A549 (cell line): ENCODE data around the gene RNF2.

Source experiments
- BHLHE40 ChIP-seq: IDR thresholded peaks from 2 replicates; pipeline ENCODE4 v1.6.1; 2012; ENCODE audit warnings: low read depth, low read length, inconsistent platforms
- CEBPB ChIP-seq, 2 experiments: fragments of >200 bp in 1 of 2; sonication (Bioruptor Twin) in 1 of 2; formaldehyde crosslinking in 1 of 2; IDR thresholded peaks; 2 replicates each; pipeline ENCODE4 v1.6.1; 2012 to 2016
- CTCF ChIP-seq: fragments of >200 bp; sonication (Bioruptor Twin); formaldehyde crosslinking; IDR thresholded peaks from 3 replicates; pipeline ENCODE4 v1.5.1; 2016
- GATA3 ChIP-seq: IDR thresholded peaks from 2 replicates; pipeline ENCODE4 v1.6.1; 2012; ENCODE audit warnings: borderline replicate concordance
- JUNB ChIP-seq: fragments of >200 bp; sonication (Bioruptor Twin); formaldehyde crosslinking; IDR thresholded peaks from 2 replicates; pipeline ENCODE4 v1.6.1; 2016
- MYC ChIP-seq: IDR thresholded peaks from 2 replicates; pipeline ENCODE4 v1.6.1; 2012; ENCODE audit warnings: mild to moderate bottlenecking, inconsistent platforms, low read length, improper control_type of control experiment, borderline replicate concordance
- POLR2AphosphoS2 ChIP-seq: conservative IDR thresholded peaks from 2 replicates; pipeline ENCODE4 v1.6.1; 2012; ENCODE audit warnings: low read length, improper control_type of control experiment, inconsistent platforms
- RCOR1 ChIP-seq: fragments of 150-350 bp; IDR thresholded peaks from 2 replicates; pipeline ENCODE4 v1.6.1; 2014; ENCODE audit warnings: antibody characterized with exemption, low read length, low read depth
- USF2 ChIP-seq: fragments of 450-650 bp; IDR thresholded peaks from 2 replicates; pipeline ENCODE4 v1.6.1; 2014; ENCODE audit warnings: antibody characterized with exemption

- TF ChIP-seq BHLHE40 = no peak
- no peak for TF ChIP-seq POLR2AphosphoS2
- TF ChIP-seq RCOR1 = no peak
- peak; percentile 60 to 84; a peak in 3 of 4 replicates for TF ChIP-seq CEBPB (IDR thresholded peaks at IDR 0.05)
- no peak for TF ChIP-seq MYC
- no peak for TF ChIP-seq CTCF
- no peak for TF ChIP-seq USF2
- peak; percentile 39; the same call in 1 of the 2 replicates for TF ChIP-seq JUNB
- no peak for TF ChIP-seq GATA3
Measured at GRCh38 chr1:185017338-185017737, 28.0 kb upstream of the RNF2 start.
